Fibroblast of skin of right quadriceps (primary cell): ENCODE results near the gene CCDC106.
A peak's percentile ranks its signal among the peaks of the same experiment; 100 is the strongest.

Source experiments
- DNase-seq: peaks from one replicate; pipeline ENCODE4 v3.0.0-alpha.2; 2013

CCDC106 gene

GRCh38 chr19:55653651-55654322, 5.8 kb downstream of the CCDC106 start:
- peak; percentile 99 for DNase-seq

DNA sequence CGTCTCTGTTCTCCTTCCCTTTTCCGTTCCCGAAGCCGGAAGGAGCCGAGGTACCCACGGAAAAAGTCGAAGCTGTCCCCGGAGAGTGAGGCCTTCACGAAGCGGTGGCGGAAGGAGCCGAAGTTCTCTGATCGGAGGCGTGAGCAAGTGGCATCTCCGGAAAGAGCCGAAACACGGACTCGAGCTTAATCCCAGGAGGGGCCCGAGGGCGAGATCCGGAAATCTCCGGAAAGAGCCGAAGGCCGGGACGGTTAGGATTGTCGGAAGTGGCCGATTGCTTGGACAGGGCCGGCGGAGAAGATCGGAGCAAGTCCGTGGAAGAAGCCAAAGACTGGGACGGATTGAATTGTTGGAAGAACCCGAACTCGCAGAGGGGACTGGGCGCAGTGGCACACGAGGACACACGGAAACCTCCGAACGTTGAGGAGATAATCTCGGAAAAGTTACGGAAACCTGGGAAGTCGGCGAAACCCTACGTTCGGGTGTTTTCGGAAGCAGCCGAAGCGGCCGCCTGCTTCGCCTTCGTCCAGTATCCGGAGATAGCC, 6.4 kb downstream of the CCDC106 start:
- DNase-seq = peak; percentile 99

GRCh38 chr19:55654868-55655647, 7.0 kb downstream of the CCDC106 start, which contains the start of gene U2AF2:
U2AF2 (plus strand) TSS chr19:55655035; CDS start chr19:55655105, 70 bp downstream.
- peak; percentile 90 for DNase-seq

GRCh38 chr19:55655648-55656040, 7.6 kb downstream of the CCDC106 start:
- no peak for DNase-seq

GRCh38 chr19:55656552-55656951, 8.5 kb downstream of the CCDC106 start:
- DNase-seq = no peak

DNA sequence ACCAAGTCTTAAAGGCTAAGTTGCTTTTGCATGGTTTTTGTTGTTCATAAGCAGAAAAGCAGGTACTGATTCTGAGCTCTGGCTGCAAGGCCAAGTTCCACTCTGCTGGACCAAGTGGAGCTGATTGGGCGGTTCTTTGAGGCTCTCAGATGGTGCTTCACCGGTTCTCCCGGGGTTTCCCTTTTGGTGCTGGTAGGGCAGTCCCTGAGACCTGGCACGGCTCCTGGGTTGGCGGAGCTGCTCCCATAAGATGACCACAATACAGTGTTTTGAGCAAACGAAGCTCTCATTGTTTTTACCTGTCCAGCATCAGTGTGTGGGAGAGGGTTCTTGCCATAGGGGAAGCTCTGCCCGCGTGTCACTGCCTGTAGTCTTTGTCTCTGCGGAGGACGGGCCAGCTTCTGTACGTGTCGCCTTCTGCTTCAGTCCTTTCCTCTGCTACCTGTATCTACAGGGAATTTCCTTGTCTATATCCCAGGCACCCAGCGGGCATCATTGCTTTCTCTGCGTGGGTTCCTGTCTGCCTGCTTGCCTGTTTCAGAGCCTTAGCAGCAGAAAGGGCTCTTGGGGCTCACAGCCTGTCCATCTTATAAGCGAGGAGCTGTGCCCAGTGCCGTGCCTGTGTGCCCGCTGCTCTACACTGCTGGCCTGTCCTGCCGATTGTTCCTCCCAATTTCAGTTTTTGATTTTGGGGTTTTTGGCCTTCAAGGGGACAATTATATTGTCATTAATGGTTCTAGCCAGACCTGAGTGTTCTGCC, 9.2 kb downstream of the CCDC106 start:
- DNase-seq = no peak

- no peak for DNase-seq
Observed at GRCh38 chr19:55658846-55659459, 10.9 kb downstream of the CCDC106 start.

DNA sequence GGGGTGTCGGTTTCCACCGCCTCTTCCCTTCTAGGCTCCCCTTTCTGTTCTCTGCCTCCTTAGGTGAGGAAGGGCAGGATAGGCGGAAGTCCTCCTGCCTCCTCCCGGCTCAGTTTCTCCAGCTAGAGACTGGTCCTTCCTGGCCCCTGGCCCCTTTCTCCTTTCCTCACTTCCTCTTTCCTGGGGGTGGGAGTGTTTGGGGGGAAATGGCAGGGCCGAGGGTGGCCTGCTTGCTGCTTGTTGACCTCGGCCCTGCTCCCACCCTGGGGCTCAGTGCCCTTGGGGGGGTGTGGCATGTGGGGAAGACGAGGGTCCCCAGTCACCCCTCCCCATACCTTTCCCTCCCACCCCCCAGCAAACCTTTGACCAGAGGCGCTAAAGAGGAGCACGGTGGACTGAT, 11.8 kb downstream of the CCDC106 start:
- no peak for DNase-seq

- DNase-seq = no peak
Observed at GRCh38 chr19:55660404-55660803, 12.4 kb downstream of the CCDC106 start.

DNA sequence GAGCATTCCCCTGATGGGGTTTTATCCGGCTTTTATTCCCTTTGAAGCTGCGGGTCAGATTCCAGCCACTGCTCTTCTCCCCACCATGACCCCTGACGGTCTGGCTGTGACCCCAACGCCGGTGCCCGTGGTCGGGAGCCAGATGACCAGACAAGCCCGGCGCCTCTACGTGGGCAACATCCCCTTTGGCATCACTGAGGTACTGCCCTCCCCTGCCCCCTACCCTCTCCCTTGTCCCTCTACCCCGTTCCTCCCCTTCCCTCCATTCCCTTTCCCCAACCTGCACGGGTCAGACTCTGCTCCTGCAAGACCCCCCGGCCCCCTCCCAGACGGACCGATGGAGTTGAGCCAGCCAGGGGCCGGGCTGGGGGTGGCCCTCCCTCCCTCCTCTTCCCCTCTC, 13.0 kb downstream of the CCDC106 start:
- DNase-seq = no peak

GRCh38 chr19:55661826-55662225, 13.8 kb downstream of the CCDC106 start:
- no peak for DNase-seq

GRCh38 chr19:55663846-55664536, 16.0 kb downstream of the CCDC106 start:
- DNase-seq = no peak

DNA sequence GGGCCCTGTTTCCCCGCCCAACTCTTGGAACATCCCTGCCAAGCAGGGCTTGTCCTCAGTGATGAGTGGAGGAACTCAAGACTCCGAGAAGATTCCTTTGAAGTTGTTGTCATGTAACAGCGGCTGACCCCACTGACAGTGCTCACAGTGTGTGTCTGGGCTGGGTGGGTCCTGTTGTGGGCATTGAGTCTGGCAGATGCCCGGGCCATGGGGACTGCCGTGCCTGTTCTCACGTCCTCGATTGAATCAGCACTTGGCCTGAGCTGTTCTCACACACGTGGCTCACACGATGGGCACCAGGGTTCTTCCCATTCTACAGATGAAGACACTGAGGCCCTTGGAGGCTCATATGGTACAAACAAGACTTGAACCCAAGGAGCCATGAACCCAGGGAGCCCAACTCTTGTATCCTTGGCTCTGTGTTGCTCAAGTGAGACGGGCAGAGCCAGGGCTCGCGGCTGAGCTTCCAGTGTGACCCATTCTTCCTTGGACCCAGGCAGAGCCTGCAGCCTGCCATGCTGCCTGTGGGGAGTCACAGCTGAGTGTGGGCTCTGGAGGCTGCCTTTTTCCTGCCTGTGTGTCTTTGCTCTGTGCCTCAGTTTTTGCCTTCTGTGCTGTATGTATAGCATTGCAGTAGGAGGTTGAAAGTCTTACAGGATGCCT, 18.5 kb downstream of the CCDC106 start:
- no peak for DNase-seq

GRCh38 chr19:55667006-55667381, 19.0 kb downstream of the CCDC106 start:
- no peak for DNase-seq

- DNase-seq = no peak
Observed at GRCh38 chr19:55667511-55667910, 19.5 kb downstream of the CCDC106 start.

DNA sequence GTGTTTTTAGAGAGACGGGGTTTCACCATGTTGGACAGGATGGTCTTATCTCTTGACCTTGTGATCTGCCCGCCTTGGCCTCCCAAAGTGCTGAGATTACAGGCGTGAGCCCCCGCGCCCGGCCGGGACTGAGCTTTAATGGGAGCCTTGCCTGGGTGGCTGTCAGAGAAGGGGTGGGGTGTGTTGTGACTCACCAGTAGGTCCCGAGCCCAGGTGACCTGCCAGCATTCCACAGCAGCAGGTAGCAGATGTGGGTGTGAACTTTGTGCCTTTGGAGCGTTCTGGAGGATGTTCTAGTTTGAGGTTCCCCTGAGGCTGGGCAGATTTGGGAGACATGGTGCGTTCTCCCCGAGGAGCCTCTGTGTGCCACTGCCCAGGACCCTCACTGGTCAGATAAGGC, 19.9 kb downstream of the CCDC106 start:
- DNase-seq = no peak

DNA sequence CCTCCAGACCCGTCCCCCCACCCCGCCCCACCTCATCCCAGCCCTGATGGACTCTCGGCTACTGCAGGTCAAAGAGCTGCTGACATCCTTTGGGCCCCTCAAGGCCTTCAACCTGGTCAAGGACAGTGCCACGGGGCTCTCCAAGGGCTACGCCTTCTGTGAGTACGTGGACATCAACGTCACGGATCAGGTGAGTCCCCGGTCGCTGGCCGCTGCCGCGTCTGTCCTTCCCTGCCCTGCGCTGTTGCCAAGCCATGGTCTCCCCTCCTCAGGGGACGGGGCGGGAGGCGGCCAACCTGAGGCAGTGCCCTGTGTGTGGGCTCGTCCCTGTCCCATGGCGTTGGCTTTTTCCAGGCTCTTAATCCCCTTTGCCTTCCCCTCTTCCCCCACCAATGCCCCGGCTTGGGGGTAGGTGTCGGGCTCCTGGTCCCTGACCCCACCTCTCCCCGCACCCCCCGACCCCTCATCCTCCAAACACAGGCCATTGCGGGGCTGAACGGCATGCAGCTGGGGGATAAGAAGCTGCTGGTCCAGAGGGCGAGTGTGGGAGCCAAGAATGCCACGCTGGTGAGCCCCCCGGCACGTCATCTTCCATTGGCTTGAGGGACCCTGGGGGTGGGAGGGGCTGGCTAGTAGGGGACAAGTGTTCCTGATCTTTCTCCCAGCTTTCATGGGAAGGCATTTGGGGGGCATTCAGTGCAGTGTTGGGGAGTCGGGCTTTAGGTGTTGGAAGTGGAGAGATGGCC, 20.8 kb downstream of the CCDC106 start:
- DNase-seq = no peak

DNA sequence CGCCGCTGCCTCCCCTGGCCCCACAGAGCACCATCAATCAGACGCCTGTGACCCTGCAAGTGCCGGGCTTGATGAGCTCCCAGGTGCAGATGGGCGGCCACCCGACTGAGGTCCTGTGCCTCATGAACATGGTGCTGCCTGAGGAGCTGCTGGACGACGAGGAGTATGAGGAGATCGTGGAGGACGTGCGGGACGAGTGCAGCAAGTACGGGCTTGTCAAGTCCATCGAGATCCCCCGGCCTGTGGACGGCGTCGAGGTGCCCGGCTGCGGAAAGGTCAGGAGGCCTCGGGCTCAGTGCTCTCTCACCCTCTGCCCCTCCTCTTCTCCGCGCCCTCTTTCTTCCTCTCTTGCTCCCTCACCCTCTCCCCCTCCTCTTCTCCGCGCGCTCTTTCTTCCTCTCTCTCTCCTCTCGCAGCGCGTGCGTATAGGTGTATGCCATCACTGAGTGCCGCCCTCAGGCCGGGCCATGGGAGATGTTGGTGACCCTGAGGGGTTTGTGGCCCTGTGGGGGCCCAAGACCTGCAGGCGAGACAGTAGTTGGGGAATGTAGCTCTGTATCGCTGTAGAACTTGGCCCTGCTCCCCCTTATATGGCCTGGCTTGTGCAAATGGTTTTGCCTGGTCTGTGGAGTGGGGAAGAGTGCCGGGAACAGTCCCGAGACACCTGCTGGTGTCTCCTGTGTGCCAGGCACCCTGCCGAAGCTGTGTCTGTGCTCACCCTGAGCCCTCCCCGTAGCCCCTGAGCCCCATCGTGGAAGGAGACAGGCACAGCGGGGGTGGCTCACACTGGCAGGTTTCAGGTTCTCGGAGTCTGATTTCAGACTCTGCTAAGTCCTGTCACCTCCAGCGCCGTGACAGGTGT, 21.6 kb downstream of the CCDC106 start:
- no peak for DNase-seq

- peak; percentile 19 for DNase-seq
Observed at GRCh38 chr19:55670280-55671053, 22.5 kb downstream of the CCDC106 start.
